GM18870 (cell line): ENCODE data around the gene HNRNPH1.

ENCODE experiments used
- ATAC-seq: cut with Tn5 transposase; IDR thresholded peaks from one replicate; pipeline ENCODE4 v1.9.1; 2021; ENCODE audit warnings: moderate library complexity; ENCODE audit not compliant: unreplicated experiment

Gene HNRNPH1

GRCh38 chr5:179606071-179606909 is 17.2 kb downstream of the HNRNPH1 start:
- ATAC-seq, result no peak

GRCh38 chr5:179605026-179605833 is 18.2 kb downstream of the HNRNPH1 start:
- ATAC-seq, result no peak

GRCh38 chr5:179603308-179603707 is 20.2 kb downstream of the HNRNPH1 start:
- no peak for ATAC-seq

GRCh38 chr5:179601871-179602625 is 21.4 kb downstream of the HNRNPH1 start:
- no peak for ATAC-seq

- no peak for ATAC-seq
Measured at GRCh38 chr5:179599973-179600372, 23.5 kb downstream of the HNRNPH1 start.

- no peak for ATAC-seq
Measured at GRCh38 chr5:179599566-179599965, 23.9 kb downstream of the HNRNPH1 start.

- ATAC-seq, result no peak
Measured at GRCh38 chr5:179599100-179599499, 24.4 kb downstream of the HNRNPH1 start.

- ATAC-seq, result no peak
Measured at GRCh38 chr5:179596421-179596820, 27.1 kb downstream of the HNRNPH1 start.

- ATAC-seq, result no peak
Measured at GRCh38 chr5:179595916-179596315, 27.6 kb downstream of the HNRNPH1 start.

GRCh38 chr5:179588166-179588565 is 35.3 kb downstream of the HNRNPH1 start:
- no peak for ATAC-seq

GRCh38 chr5:179585941-179586401 is 37.5 kb downstream of the HNRNPH1 start:
- no peak for ATAC-seq

GRCh38 chr5:179577286-179577960 is 46.0 kb downstream of the HNRNPH1 start:
- no peak for ATAC-seq

GRCh38 chr5:179572386-179572785 is 51.1 kb downstream of the HNRNPH1 start:
- ATAC-seq, result no peak

GRCh38 chr5:179568721-179569120 is 54.8 kb downstream of the HNRNPH1 start:
- ATAC-seq, result no peak

- ATAC-seq, result no peak
Measured at GRCh38 chr5:179564526-179564925, 58.9 kb downstream of the HNRNPH1 start.
